Measurements from ENCODE around the gene TACC2. TPM values are rescaled to one million over a fixed set of nuclear protein-coding genes. Genes with fewer than 3 reads are reported as not detected.

The TACC2 gene
- total RNA-seq, 2 experiments from 2014 or later: not detected

- no peak for ATAC-seq (ENCODE audit: low read depth)
Observed at GRCh38 chr10:122273966-122274545, 285.1 kb downstream of the TACC2 start.

GRCh38 chr10:122276611-122277208 is 287.7 kb downstream of the TACC2 start:
- H3K4me3 Mint-ChIP-seq: no peak overlapping the region
- no peaks in the 10 kb centered on the region for H3K4me1 Mint-ChIP-seq
- DNase-seq (no peak), ATAC-seq (ENCODE audit: low read depth) (no peak)
- POLR2A ChIA-PET: no interaction called here
- no peak overlapping the region for H3K27ac Mint-ChIP-seq
- peaks cover 7% of the 10 kb centered on the region for H3K27me3 Mint-ChIP-seq
- H3K36me3 Mint-ChIP-seq: no peaks in the 10 kb centered on the region
- H3K9me3 Mint-ChIP-seq: no peaks in the 10 kb centered on the region

More at GRCh38 chr10:122273966-122274545, 285.1 kb downstream of the TACC2 start:
- Mint-ChIP-seq H3K9me3 (no peaks in the 10 kb centered on the region), H3K4me1 (peaks cover 1% of the 10 kb centered on the region), H3K4me3 (no peak overlapping the region), H3K27me3 (peaks cover 5% of the 10 kb centered on the region), H3K27ac (no peak overlapping the region), H3K36me3 (no peaks in the 10 kb centered on the region)
- no peak for DNase-seq
- POLR2A ChIA-PET: no interaction called here

GRCh38 chr10:122277526-122278136 is 288.7 kb downstream of the TACC2 start:
- Mint-ChIP-seq H3K27me3 (peaks cover 9% of the 10 kb centered on the region), H3K9me3 (no peaks in the 10 kb centered on the region), H3K4me1 (no peaks in the 10 kb centered on the region), H3K36me3 (no peaks in the 10 kb centered on the region), H3K27ac (no peak overlapping the region), H3K4me3 (no peak overlapping the region)
- no peak for DNase-seq
- ATAC-seq (ENCODE audit: low read depth): no peak
- POLR2A ChIA-PET: no interaction called here

- Mint-ChIP-seq H3K36me3 (no peaks in the 10 kb centered on the region), H3K27me3 (peaks cover 18% of the 10 kb centered on the region), H3K27ac (no peak overlapping the region), H3K4me3 (no peak overlapping the region), H3K4me1 (no peaks in the 10 kb centered on the region), H3K9me3 (no peaks in the 10 kb centered on the region)
- POLR2A ChIA-PET: no interaction called here
- DNase-seq: no peak
- ATAC-seq (ENCODE audit: low read depth): no peak
Observed at GRCh38 chr10:122279725-122280141, 290.8 kb downstream of the TACC2 start.

- ATAC-seq (ENCODE audit: low read depth): no peak
- H3K27ac Mint-ChIP-seq: no peak overlapping the region
- no peaks in the 10 kb centered on the region for H3K4me1 Mint-ChIP-seq
- H3K4me3 Mint-ChIP-seq: no peak overlapping the region
- DNase-seq: no peak
- H3K9me3 Mint-ChIP-seq: no peaks in the 10 kb centered on the region
- no peaks in the 10 kb centered on the region for H3K36me3 Mint-ChIP-seq
- H3K27me3 Mint-ChIP-seq: peaks cover 20% of the 10 kb centered on the region
- POLR2A ChIA-PET: no interaction called here
Observed at GRCh38 chr10:122280156-122280555, 291.2 kb downstream of the TACC2 start.

GRCh38 chr10:122281018-122281626 is 292.2 kb downstream of the TACC2 start:
- no peak overlapping the region for H3K27ac Mint-ChIP-seq
- H3K27me3 Mint-ChIP-seq: peaks cover 21% of the 10 kb centered on the region
- no peak for ATAC-seq (ENCODE audit: low read depth)
- no peak for DNase-seq
- no peaks in the 10 kb centered on the region for H3K9me3 Mint-ChIP-seq
- POLR2A ChIA-PET: no interaction called here
- no peaks in the 10 kb centered on the region for H3K36me3 Mint-ChIP-seq
- H3K4me3 Mint-ChIP-seq: no peak overlapping the region
- no peaks in the 10 kb centered on the region for H3K4me1 Mint-ChIP-seq

GRCh38 chr10:122281751-122282150 is 292.8 kb downstream of the TACC2 start:
- Mint-ChIP-seq H3K4me1 (no peaks in the 10 kb centered on the region), H3K36me3 (no peaks in the 10 kb centered on the region), H3K27ac (no peak overlapping the region), H3K27me3 (peaks cover 21% of the 10 kb centered on the region), H3K9me3 (no peaks in the 10 kb centered on the region), H3K4me3 (no peak overlapping the region)
- DNase-seq: no peak
- POLR2A ChIA-PET: no interaction called here
- ATAC-seq (ENCODE audit: low read depth): no peak

- Mint-ChIP-seq H3K4me3 (no peak overlapping the region), H3K36me3 (no peaks in the 10 kb centered on the region), H3K27me3 (peaks cover 21% of the 10 kb centered on the region), H3K27ac (no peak overlapping the region), H3K4me1 (no peaks in the 10 kb centered on the region), H3K9me3 (no peaks in the 10 kb centered on the region)
- DNase-seq (no peak), ATAC-seq (ENCODE audit: low read depth) (no peak)
- POLR2A ChIA-PET: no interaction called here
Observed at GRCh38 chr10:122282253-122282671, 293.3 kb downstream of the TACC2 start.

GRCh38 chr10:122282909-122283308 is 293.9 kb downstream of the TACC2 start:
- POLR2A ChIA-PET: no interaction called here
- no peaks in the 10 kb centered on the region for H3K36me3 Mint-ChIP-seq

GRCh38 chr10:122285506-122286444 is 296.8 kb downstream of the TACC2 start:
- ATAC-seq (ENCODE audit: low read depth) (no peak), DNase-seq (no peak)
- Mint-ChIP-seq H3K4me1 (peaks cover 3% of the 10 kb centered on the region), H3K27ac (no peak overlapping the region), H3K9me3 (no peaks in the 10 kb centered on the region), H3K27me3 (peaks cover 25% of the 10 kb centered on the region), H3K36me3 (no peaks in the 10 kb centered on the region), H3K4me3 (no peak overlapping the region)
- POLR2A ChIA-PET: no interaction called here

More at GRCh38 chr10:122282909-122283308, 293.9 kb downstream of the TACC2 start:
- H3K4me3 Mint-ChIP-seq: no peak overlapping the region
- peaks cover 21% of the 10 kb centered on the region for H3K27me3 Mint-ChIP-seq
- no peak for ATAC-seq (ENCODE audit: low read depth)
- H3K4me1 Mint-ChIP-seq: no peaks in the 10 kb centered on the region
- no peak overlapping the region for H3K27ac Mint-ChIP-seq
- DNase-seq: no peak
- H3K9me3 Mint-ChIP-seq: no peaks in the 10 kb centered on the region

- Mint-ChIP-seq H3K9me3 (no peaks in the 10 kb centered on the region), H3K27ac (no peak overlapping the region), H3K4me3 (no peak overlapping the region), H3K4me1 (peaks cover 3% of the 10 kb centered on the region), H3K27me3 (peaks cover 18% of the 10 kb centered on the region), H3K36me3 (no peaks in the 10 kb centered on the region)
- ATAC-seq (ENCODE audit: low read depth) (no peak), DNase-seq (no peak)
- POLR2A ChIA-PET: no interaction called here
Observed at GRCh38 chr10:122286867-122287266, 297.9 kb downstream of the TACC2 start.

- no peaks in the 10 kb centered on the region for H3K9me3 Mint-ChIP-seq
- POLR2A ChIA-PET: no interaction called here
- no peak overlapping the region for H3K27ac Mint-ChIP-seq
- no peaks in the 10 kb centered on the region for H3K36me3 Mint-ChIP-seq
- ATAC-seq (ENCODE audit: low read depth) (no peak), DNase-seq (no peak)
- H3K27me3 Mint-ChIP-seq: peaks cover 16% of the 10 kb centered on the region
- H3K4me1 Mint-ChIP-seq: peaks cover 3% of the 10 kb centered on the region
- no peak overlapping the region for H3K4me3 Mint-ChIP-seq
Observed at GRCh38 chr10:122287570-122287969, 298.6 kb downstream of the TACC2 start.

- Mint-ChIP-seq H3K9me3 (no peaks in the 10 kb centered on the region), H3K4me1 (peaks cover 3% of the 10 kb centered on the region), H3K27ac (no peak overlapping the region), H3K36me3 (no peaks in the 10 kb centered on the region), H3K27me3 (peaks cover 10% of the 10 kb centered on the region), H3K4me3 (no peak overlapping the region)
- POLR2A ChIA-PET: no interaction called here
- DNase-seq: no peak
- ATAC-seq (ENCODE audit: low read depth): no peak
Observed at GRCh38 chr10:122288262-122288661, 299.3 kb downstream of the TACC2 start.

All from activated naive CD8-positive, alpha-beta T cell treated with anti-CD3 and anti-CD28 coated beads, Interleukin-2, amount 10 ng/mL, durations not matched to agents 7 days and 5 days (primary cell).